GM19372 (cell line): ENCODE data around the gene KIF1B.

ENCODE experiments used
- ATAC-seq: cut with Tn5 transposase; IDR thresholded peaks from one replicate; pipeline ENCODE4 v1.9.1; 2021; ENCODE audit warnings: mild to moderate bottlenecking, low read depth, moderate library complexity; ENCODE audit not compliant: unreplicated experiment

The KIF1B gene

GRCh38 chr1:10272274-10272673 lies 61.9 kb downstream of the KIF1B start:
- no peak for ATAC-seq

- ATAC-seq = no peak
Observed at GRCh38 chr1:10278880-10279279, 68.5 kb downstream of the KIF1B start.

DNA sequence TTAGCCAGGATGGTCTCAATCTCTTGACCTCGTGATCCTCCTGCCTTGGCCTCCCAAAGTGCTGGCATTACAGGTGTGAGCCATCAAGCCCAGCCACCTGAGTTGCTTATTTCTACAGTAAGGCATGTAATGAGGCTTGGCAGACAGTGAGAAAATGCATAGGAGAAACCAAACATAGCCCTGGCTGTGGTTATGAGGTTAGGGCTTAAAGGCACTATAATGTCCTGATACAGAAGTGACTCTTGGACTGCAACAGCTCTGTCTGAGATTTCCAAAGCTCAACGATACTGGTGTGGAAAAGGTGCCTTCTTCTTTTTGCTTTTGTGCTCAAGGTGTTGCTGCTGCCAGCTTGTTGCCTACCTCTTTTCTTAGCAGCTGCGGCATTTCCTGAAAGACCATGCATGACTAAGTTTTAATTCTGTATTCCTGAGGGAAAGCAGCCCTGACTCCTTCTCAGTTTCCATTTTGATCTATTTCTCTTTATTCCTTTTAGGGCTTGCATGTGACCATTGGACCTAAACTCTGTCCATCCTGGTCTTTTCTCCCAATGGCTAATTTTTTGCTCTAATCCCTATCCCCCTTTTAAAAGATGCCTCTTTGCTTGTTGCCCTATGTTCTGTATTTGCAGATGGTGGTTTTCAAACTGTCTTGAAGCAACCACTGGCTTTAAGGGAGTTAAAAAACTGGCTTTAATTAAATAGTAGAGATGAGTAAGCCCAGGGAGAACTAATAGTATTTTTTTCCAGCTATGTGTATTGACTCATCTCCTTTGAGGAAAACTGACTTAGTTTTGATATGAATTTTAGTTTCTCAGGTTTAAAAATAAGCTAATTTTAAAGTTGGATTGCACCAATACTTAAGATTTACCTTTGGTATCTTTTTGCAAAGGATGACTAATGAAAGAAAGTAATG lies 70.3 kb downstream of the KIF1B start:
- no peak for ATAC-seq

- no peak for ATAC-seq
Observed at GRCh38 chr1:10283318-10283984, 73.1 kb downstream of the KIF1B start.

- no peak for ATAC-seq
Observed at GRCh38 chr1:10286244-10286643, 75.9 kb downstream of the KIF1B start.

DNA sequence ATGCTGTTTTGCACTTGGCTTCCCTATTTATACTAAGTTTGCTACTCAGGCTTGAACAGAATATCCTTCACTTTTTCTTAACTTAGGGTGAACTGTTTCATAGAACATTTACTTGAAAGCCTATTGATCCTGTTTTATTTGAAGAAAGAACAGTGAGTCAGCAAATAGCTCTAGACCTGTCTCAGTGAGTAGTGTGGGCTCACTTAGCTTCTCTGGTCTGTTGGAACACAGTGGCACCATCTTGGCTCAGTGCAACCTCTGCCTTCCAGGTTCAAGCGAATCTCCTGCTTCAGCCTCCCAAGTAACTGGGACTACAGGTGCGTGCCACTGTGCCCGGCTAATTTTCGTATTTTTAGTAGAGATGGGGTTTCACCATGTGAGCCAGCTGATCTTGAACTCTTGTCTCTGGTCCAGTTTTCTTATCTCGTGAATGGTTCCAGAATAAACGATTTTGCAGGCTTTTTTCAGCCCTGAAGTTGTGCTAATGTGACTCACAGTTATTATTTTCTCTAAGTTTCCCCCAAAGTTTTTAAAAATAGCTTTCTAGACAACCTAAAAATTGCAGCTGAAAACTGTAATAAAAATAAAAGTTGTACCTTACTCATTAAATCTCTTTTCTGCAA lies 76.8 kb downstream of the KIF1B start:
- no peak for ATAC-seq

GRCh38 chr1:10288029-10288615 lies 77.8 kb downstream of the KIF1B start:
- no peak for ATAC-seq

DNA sequence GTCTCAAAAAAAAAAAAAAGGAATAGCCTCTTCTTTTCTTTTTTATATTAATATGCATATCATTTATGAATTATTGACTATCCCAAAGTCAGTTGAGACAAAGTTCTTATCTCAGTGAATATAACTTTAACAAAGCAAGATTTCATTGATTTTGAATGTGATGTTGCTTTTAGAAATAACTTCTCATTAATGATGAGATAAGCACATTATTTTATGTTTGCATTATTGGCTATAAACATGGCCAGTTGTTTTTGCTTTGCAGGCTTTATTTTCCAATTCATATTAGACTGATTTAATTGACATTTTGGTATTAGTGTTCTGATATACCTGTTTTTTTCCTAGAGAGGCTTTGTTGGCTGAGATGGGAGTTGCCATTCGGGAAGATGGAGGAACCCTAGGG lies 81.3 kb downstream of the KIF1B start:
- ATAC-seq = no peak

- ATAC-seq = no peak
Observed at GRCh38 chr1:10292188-10292587, 81.8 kb downstream of the KIF1B start.

GRCh38 chr1:10295481-10296085 lies 85.2 kb downstream of the KIF1B start:
- no peak for ATAC-seq

- no peak for ATAC-seq
Observed at GRCh38 chr1:10299151-10299550, 88.8 kb downstream of the KIF1B start.

GRCh38 chr1:10302416-10302815 lies 92.0 kb downstream of the KIF1B start:
- ATAC-seq = no peak

- no peak for ATAC-seq
Observed at GRCh38 chr1:10304295-10304694, 93.9 kb downstream of the KIF1B start.

- no peak for ATAC-seq
Observed at GRCh38 chr1:10306435-10306834, 96.1 kb downstream of the KIF1B start.

DNA sequence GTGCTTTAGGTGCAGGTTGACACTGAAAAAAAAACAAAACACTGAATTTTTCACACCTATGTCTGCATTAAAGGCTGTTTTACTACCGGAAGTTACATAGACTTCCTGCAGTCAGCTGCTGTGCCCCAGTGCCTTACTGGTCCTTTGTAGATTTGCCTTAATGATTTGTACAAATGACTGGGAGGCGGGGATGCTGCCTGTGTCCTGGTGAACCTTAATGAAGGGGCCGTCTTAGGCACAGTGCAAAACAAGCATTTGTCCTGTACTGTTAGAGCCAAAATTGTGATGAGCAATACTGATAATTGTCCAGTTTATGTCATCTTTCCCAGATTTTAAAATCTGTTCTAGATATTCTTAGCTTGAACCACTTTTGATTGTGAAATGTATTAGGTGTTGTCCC lies 97.6 kb downstream of the KIF1B start:
- ATAC-seq = no peak

GRCh38 chr1:10309243-10310011 lies 99.1 kb downstream of the KIF1B start:
- ATAC-seq = no peak

- ATAC-seq = no peak
Observed at GRCh38 chr1:10316752-10317151, 106.4 kb downstream of the KIF1B start.

GRCh38 chr1:10319750-10320149 lies 109.4 kb downstream of the KIF1B start:
- no peak for ATAC-seq

DNA sequence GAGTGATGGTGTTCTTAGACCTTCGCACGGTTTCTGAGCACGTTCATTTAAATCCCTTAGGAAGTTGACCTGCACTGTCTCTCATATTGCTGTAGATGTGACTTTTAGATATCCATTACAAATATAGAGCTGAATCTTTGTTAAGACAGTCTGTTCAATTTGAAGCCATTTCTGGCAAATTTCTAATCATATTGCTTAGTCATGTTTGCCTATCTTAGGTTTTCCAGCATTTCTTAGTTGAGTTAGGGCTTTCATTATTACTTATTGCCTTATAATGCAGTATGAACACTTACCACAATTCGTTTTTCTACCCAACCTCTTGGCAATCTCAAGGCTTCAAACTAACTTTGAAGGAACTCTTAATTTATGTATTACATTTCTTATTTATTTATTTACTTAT lies 110.0 kb downstream of the KIF1B start:
- no peak for ATAC-seq

DNA sequence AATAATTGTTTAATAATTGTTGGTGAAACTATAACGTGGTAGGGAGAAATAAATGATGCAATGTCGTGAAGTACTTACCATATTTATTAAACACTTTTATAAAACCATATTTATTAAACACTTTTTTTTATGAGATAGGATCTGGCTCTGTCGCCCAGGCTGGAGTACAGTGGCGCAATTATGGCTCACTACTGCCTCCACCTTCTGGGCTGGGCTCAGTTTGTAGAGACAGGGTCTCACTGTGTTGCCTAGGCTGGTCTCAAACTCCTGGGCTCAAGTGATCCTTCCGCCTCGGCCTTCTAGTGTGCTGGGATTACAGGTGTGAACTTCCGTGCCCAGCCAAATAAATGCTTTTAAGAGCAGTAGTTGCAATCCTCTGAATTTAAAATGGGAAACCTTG lies 112.5 kb downstream of the KIF1B start:
- no peak for ATAC-seq
